MM.1S (cell line): ENCODE measurements around the gene RPS23.
A peak's percentile ranks its signal among the peaks of the same experiment; 100 is the strongest.

Experiments
- DNase-seq: peaks from one replicate; pipeline ENCODE4 v3.0.0-alpha.2; 2015
- H2AFZ ChIP-seq: fragments of 300-600 bp; sonication (generic); 2 replicates; pipeline ENCODE4 v1.6.0; 2016; ENCODE audit warnings: antibody characterized with exemption, low read length
- H3F3A ChIP-seq: fragments of 300-600 bp; sonication (generic); 2 replicates; pipeline ENCODE4 v1.6.1; 2016; ENCODE audit warnings: mild to moderate bottlenecking, antibody characterized with exemption, low read length, moderate library complexity, mixed read lengths; ENCODE audit not compliant: insufficient read depth
- H3K27ac ChIP-seq: fragments of 300-600 bp; sonication (generic); 2 replicates; pipeline ENCODE4 v1.5.1; 2016; ENCODE audit warnings: mild to moderate bottlenecking, low read length
- H3K27me3 ChIP-seq: fragments of 300-600 bp; sonication (generic); replicated peaks from 2 replicates; pipeline ENCODE4 v1.6.0; 2016; ENCODE audit warnings: low read length; ENCODE audit not compliant: insufficient read depth
- H3K36me3 ChIP-seq: fragments of 300-600 bp; sonication (generic); replicated peaks from 2 replicates; pipeline ENCODE4 v1.6.1; 2016; ENCODE audit warnings: mild to moderate bottlenecking, low read length, mixed read lengths; ENCODE audit not compliant: insufficient read depth
- H3K4me1 ChIP-seq: fragments of 300-600 bp; sonication (generic); 2 replicates; pipeline ENCODE4 v1.6.1; 2016; ENCODE audit warnings: low read length, mixed read lengths
- H3K4me2 ChIP-seq: fragments of 300-600 bp; sonication (generic); 2 replicates; pipeline ENCODE4 v1.6.0; 2016; ENCODE audit warnings: low read depth, low read length
- H3K4me3 ChIP-seq: fragments of 300-600 bp; sonication (generic); 2 replicates; pipeline ENCODE4 v1.5.1; 2016; ENCODE audit warnings: low read length, mixed read lengths
- H3K79me2 ChIP-seq: fragments of 300-600 bp; sonication (generic); 2 replicates; pipeline ENCODE4 v1.6.1; 2016; ENCODE audit warnings: mixed run types, low read length, mixed read lengths
- H3K9ac ChIP-seq: fragments of 300-600 bp; sonication (generic); 2 replicates; pipeline ENCODE4 v1.6.1; 2016; ENCODE audit warnings: low read length, mixed read lengths
- H3K9me2 ChIP-seq: fragments of 300-600 bp; sonication (generic); replicated peaks from 2 replicates; pipeline ENCODE4 v1.6.1; 2016; ENCODE audit warnings: mild to moderate bottlenecking, low read length, mixed read lengths; ENCODE audit not compliant: insufficient read depth
- H3K9me3 ChIP-seq: fragments of 300-600 bp; sonication (generic); replicated peaks from 2 replicates; pipeline ENCODE4 v1.6.1; 2016; ENCODE audit warnings: mild to moderate bottlenecking, low read length, mixed read lengths; ENCODE audit not compliant: insufficient read depth
- H4K20me1 ChIP-seq: fragments of 300-600 bp; sonication (generic); 2 replicates; pipeline ENCODE4 v1.6.1; 2016; ENCODE audit warnings: mild to moderate bottlenecking, low read length, moderate library complexity, mixed read lengths; ENCODE audit not compliant: insufficient read depth
- EZH2 ChIP-seq: fragments of 300-600 bp; sonication (generic); optimal IDR thresholded peaks from 2 replicates; pipeline ENCODE3; 2017; ENCODE audit warnings: low read depth, mild to moderate bottlenecking, antibody characterized with exemption, low read length, mixed read lengths
- EZH2phosphoT487 ChIP-seq: fragments of 300-600 bp; sonication (generic); IDR thresholded peaks from 2 replicates; pipeline ENCODE4 v1.6.1; 2018; ENCODE audit warnings: antibody characterized with exemption, low read length
- TF ChIP-seq, protein P1 (sequence below): fragments of 300-600 bp; sonication (generic); IDR thresholded peaks from 2 replicates; pipeline ENCODE4 v1.5.1; 2016; ENCODE audit warnings: antibody characterized with exemption, low read length, mixed read lengths

The RPS23 gene

DNA sequence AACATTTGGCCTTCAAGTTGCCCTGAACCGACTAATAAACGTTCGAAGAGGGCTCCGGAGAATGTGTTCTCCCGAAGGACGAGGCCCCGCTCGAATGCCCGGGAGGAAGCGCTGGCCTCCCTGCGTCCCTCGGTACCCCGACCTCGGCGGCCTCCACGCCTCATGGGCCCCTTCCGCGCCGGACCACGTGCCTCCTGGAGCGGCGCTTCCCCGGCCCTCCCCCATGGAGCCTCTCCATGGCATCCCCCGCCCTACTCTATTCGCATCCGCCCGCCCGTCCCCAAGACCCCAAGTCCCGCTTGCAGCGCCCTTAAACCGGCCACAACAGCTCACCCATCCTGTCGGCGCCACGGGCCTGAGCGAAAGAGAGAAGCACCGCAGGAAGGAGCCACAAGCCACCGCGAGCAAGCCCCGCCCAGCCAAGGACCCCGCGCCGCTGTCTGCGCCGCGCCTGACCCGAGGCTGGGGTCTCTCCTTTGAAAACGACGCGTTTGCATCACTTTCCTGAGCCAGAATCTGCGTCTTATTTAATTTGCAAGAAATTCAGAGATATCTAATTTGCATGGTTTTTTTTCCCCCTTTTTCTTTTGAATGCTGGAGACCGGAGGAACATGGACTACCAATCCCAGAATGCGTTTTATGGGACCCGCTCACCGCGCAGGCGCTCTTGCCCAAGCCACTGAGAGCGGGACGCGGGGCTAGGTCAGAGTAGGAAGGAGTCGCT, at the start of gene RPS23:
Gene RPS23, minus strand, starts transcription at position 368 of the 724 bp plus-strand sequence. Its CDS starts 31 bp downstream, at position 337.
- H3K4me3 ChIP-seq, result peak within 1 kb of the TSS; percentile 88
- H3K27ac ChIP-seq, result peak within 1 kb of the TSS; percentile 67; the same call in 1 of the 2 replicates
- DNase-seq, result peak; percentile 95
- peaks cover 44% of the 10 kb centered on the region for H3F3A ChIP-seq
- H4K20me1 ChIP-seq, result no peaks in the 10 kb centered on the region
- H3K9ac ChIP-seq, result peak within 1 kb of the TSS; percentile 95
- H3K9me2 ChIP-seq, result no peaks in the 10 kb centered on the region
- TF ChIP-seq, protein P1, sequence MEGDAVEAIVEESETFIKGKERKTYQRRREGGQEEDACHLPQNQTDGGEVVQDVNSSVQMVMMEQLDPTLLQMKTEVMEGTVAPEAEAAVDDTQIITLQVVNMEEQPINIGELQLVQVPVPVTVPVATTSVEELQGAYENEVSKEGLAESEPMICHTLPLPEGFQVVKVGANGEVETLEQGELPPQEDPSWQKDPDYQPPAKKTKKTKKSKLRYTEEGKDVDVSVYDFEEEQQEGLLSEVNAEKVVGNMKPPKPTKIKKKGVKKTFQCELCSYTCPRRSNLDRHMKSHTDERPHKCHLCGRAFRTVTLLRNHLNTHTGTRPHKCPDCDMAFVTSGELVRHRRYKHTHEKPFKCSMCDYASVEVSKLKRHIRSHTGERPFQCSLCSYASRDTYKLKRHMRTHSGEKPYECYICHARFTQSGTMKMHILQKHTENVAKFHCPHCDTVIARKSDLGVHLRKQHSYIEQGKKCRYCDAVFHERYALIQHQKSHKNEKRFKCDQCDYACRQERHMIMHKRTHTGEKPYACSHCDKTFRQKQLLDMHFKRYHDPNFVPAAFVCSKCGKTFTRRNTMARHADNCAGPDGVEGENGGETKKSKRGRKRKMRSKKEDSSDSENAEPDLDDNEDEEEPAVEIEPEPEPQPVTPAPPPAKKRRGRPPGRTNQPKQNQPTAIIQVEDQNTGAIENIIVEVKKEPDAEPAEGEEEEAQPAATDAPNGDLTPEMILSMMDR, result no peak
- TF ChIP-seq EZH2 (no peak), EZH2phosphoT487 (no peak)
- no peaks in the 10 kb centered on the region for H3K27me3 ChIP-seq
- peaks cover 6% of the 10 kb centered on the region; the same call in 1 of the 2 replicates for H3K4me1 ChIP-seq
- H3K79me2 ChIP-seq, result peaks cover 25% of the 10 kb centered on the region
- peak within 1 kb of the TSS; percentile 80 for H3K4me2 ChIP-seq
- H2AFZ ChIP-seq, result peak within 1 kb of the TSS; percentile 90
- peaks cover 5% of the 10 kb centered on the region; the same call in 1 of the 2 replicates for H3K36me3 ChIP-seq
- H3K9me3 ChIP-seq, result no peaks in the 10 kb centered on the region

DNA sequence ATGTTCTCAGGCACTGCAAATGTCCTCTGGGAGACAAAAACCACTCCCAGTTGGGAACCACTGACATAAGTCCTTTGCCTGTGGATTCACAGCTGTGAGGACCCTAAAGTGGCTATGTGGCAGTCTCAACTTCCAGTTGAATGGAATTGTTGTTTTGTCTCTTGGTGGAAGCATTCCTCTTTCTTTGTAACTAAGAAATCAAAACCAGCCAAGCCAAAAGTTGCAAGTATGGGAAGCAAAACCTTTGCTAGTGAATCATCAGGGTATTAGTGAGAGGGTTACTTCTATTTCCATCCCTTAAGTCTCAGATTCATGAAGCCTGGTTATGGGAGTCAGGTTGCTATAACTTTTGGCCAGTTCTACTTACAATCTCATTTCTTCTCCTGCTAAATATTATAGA, 49.8 kb upstream of the RPS23 start:
- no peak for DNase-seq
- no peak overlapping the region for H2AFZ ChIP-seq
- no peaks in the 10 kb centered on the region for H3F3A ChIP-seq
- H3K79me2 ChIP-seq, result no peaks in the 10 kb centered on the region
- H3K9me2 ChIP-seq, result no peaks in the 10 kb centered on the region
- no peak overlapping the region for H3K4me2 ChIP-seq
- TF ChIP-seq EZH2phosphoT487, result no peak
- TF ChIP-seq, protein P1, result no peak
- TF ChIP-seq EZH2, result no peak
- no peaks in the 10 kb centered on the region for H4K20me1 ChIP-seq
- H3K27ac ChIP-seq, result no peak overlapping the region
- no peak overlapping the region for H3K4me3 ChIP-seq
- H3K9ac ChIP-seq, result no peak overlapping the region
- no peaks in the 10 kb centered on the region for H3K9me3 ChIP-seq
- H3K4me1 ChIP-seq, result no peaks in the 10 kb centered on the region
- H3K36me3 ChIP-seq, result no peaks in the 10 kb centered on the region
- no peaks in the 10 kb centered on the region for H3K27me3 ChIP-seq

DNA sequence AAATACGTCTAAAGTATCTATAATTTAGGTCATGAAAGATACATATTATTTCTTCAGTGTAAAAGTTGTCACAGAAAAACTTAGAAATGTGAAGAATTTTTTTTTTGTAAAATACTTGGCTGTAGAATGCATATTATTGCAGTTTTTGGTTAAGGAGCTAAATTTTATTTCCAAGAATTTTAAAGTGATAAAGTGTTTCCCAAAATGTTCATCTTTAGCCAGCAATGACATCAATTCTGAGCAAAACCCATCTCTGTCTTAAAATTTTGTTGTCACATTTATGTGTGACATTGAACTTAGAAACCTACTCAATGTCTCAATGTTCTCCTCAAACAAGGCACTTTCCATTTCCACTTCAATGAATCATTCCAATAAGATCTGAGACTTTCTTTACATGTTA, 47.8 kb upstream of the RPS23 start:
- no peak for DNase-seq
- Histone ChIP-seq H3K9me3 (no peaks in the 10 kb centered on the region), H3K4me1 (no peaks in the 10 kb centered on the region), H3K27ac (no peak overlapping the region), H3K9ac (no peak overlapping the region), H3K36me3 (no peaks in the 10 kb centered on the region), H3K79me2 (no peaks in the 10 kb centered on the region), H3F3A (no peaks in the 10 kb centered on the region), H3K27me3 (no peaks in the 10 kb centered on the region), H3K4me2 (no peak overlapping the region), H3K9me2 (no peaks in the 10 kb centered on the region), H2AFZ (no peak overlapping the region), H4K20me1 (no peaks in the 10 kb centered on the region), H3K4me3 (no peak overlapping the region)
- TF ChIP-seq, protein P1, result no peak
- no peak for TF ChIP-seq EZH2
- no peak for TF ChIP-seq EZH2phosphoT487
